ENCODE results near the gene FAM43B.

FAM43B gene

GRCh38 chr1:20575541-20576336, 23.4 kb downstream of the FAM43B start:
- TF ChIP-seq TCF12 (IDR thresholded peaks at IDR 0.05; ENCODE audit: low read depth), result no peak
- no peak for TF ChIP-seq TEAD4 (IDR thresholded peaks at IDR 0.05)
- TF ChIP-seq CEBPB (IDR thresholded peaks at IDR 0.05), result no peak

- TF ChIP-seq NFIC (IDR thresholded peaks at IDR 0.05), result no peak
- no peak for TF ChIP-seq CREB1 (IDR thresholded peaks at IDR 0.05; ENCODE audit: low read depth)
- no peak for TF ChIP-seq RAD21 (IDR thresholded peaks at IDR 0.05; ENCODE audit: low read depth)
- TF ChIP-seq YY1 (IDR thresholded peaks at IDR 0.05; ENCODE audit: low read depth), result no peak
- no peak for TF ChIP-seq EP300 (IDR thresholded peaks at IDR 0.05; ENCODE audit: borderline replicate concordance)
- TF ChIP-seq TAF1 (IDR thresholded peaks at IDR 0.05; ENCODE audit: low read depth), result no peak
- TF ChIP-seq REST (IDR thresholded peaks at IDR 0.05; ENCODE audit: low read depth), result no peak
- no peak for TF ChIP-seq ZBTB7A (IDR thresholded peaks at IDR 0.05; ENCODE audit: low read depth)
- TF ChIP-seq TEAD4 (IDR thresholded peaks at IDR 0.05), result no peak
- no peak for TF ChIP-seq USF1 (IDR thresholded peaks at IDR 0.05)
- TF ChIP-seq TCF12 (IDR thresholded peaks at IDR 0.05; ENCODE audit: low read depth), result no peak
- no peak for TF ChIP-seq FOXM1 (IDR thresholded peaks at IDR 0.05; ENCODE audit: borderline replicate concordance, low read depth)
- TF ChIP-seq EGR1 (IDR thresholded peaks at IDR 0.05), result no peak
- TF ChIP-seq CEBPB (IDR thresholded peaks at IDR 0.05), result no peak
- TF ChIP-seq MAX (IDR thresholded peaks at IDR 0.05), result no peak
These were observed 25.7 kb downstream of the FAM43B start for GRCh38 chr1:20578062-20578461.

- TF ChIP-seq CREB1 (IDR thresholded peaks at IDR 0.05; ENCODE audit: low read depth) (no peak), TCF12 (IDR thresholded peaks at IDR 0.05; ENCODE audit: low read depth) (no peak), REST (IDR thresholded peaks at IDR 0.05; ENCODE audit: low read depth) (no peak), EGR1 (IDR thresholded peaks at IDR 0.05) (no peak), YY1 (IDR thresholded peaks at IDR 0.05; ENCODE audit: low read depth) (no peak), NFIC (IDR thresholded peaks at IDR 0.05) (no peak), FOXM1 (IDR thresholded peaks at IDR 0.05; ENCODE audit: borderline replicate concordance, low read depth) (no peak), CEBPB (IDR thresholded peaks at IDR 0.05) (no peak), TAF1 (IDR thresholded peaks at IDR 0.05; ENCODE audit: low read depth) (no peak), USF1 (IDR thresholded peaks at IDR 0.05) (no peak), ZBTB7A (IDR thresholded peaks at IDR 0.05; ENCODE audit: low read depth) (no peak), MAX (IDR thresholded peaks at IDR 0.05) (no peak), EP300 (IDR thresholded peaks at IDR 0.05; ENCODE audit: borderline replicate concordance) (no peak), TEAD4 (IDR thresholded peaks at IDR 0.05) (no peak), RAD21 (IDR thresholded peaks at IDR 0.05; ENCODE audit: low read depth) (no peak)
These were observed 26.5 kb downstream of the FAM43B start for GRCh38 chr1:20578721-20579395.

- TF ChIP-seq EP300 (IDR thresholded peaks at IDR 0.05; ENCODE audit: borderline replicate concordance), result no peak
- TF ChIP-seq CREB1 (IDR thresholded peaks at IDR 0.05; ENCODE audit: low read depth), result no peak
- no peak for TF ChIP-seq NFIC (IDR thresholded peaks at IDR 0.05)
- TF ChIP-seq FOXM1 (IDR thresholded peaks at IDR 0.05; ENCODE audit: borderline replicate concordance, low read depth), result no peak
- no peak for TF ChIP-seq YY1 (IDR thresholded peaks at IDR 0.05; ENCODE audit: low read depth)
- no peak for TF ChIP-seq MAX (IDR thresholded peaks at IDR 0.05)
- no peak for TF ChIP-seq TEAD4 (IDR thresholded peaks at IDR 0.05)
- no peak for TF ChIP-seq USF1 (IDR thresholded peaks at IDR 0.05)
- TF ChIP-seq TCF12 (IDR thresholded peaks at IDR 0.05; ENCODE audit: low read depth), result no peak
- no peak for TF ChIP-seq CEBPB (IDR thresholded peaks at IDR 0.05)
- no peak for TF ChIP-seq REST (IDR thresholded peaks at IDR 0.05; ENCODE audit: low read depth)
- no peak for TF ChIP-seq RAD21 (IDR thresholded peaks at IDR 0.05; ENCODE audit: low read depth)
- no peak for TF ChIP-seq TAF1 (IDR thresholded peaks at IDR 0.05; ENCODE audit: low read depth)
- TF ChIP-seq EGR1 (IDR thresholded peaks at IDR 0.05), result no peak
These were observed 32.5 kb downstream of the FAM43B start for GRCh38 chr1:20584890-20585289.
